ENCODE data around the gene KIF12. TPM values are rescaled to one million over a fixed set of nuclear protein-coding genes. Genes with fewer than 3 reads are reported as not detected.
A peak's percentile ranks its signal among the peaks of the same experiment; 100 is the strongest.

Gene KIF12
- total and polyA plus RNA-seq, 2 of the 13 experiments (the other 11 are each of a cell fraction or from before 2014, with no cell fraction given) = 1.8 to 12.5 TPM

GRCh38 chr9:114117996-114118830 is 19.1 kb upstream of the KIF12 start (continued):
- TF ChIP-seq NONO (IDR thresholded peaks at IDR 0.05) = no peak
- TF ChIP-seq NONO (CRISPR knock-in tag; conservative IDR thresholded peaks at IDR 0.05) = peak; percentile 84
- peak; percentile 96 for TF ChIP-seq NCOA2 (CRISPR knock-in tag; IDR thresholded peaks at IDR 0.05)
- no peak for TF ChIP-seq TRAFD1 (CRISPR knock-in tag; IDR thresholded peaks at IDR 0.05; ENCODE audit: borderline replicate concordance)
- peak; percentile 47; the same call in 1 of the 2 replicates for TF ChIP-seq ZNF224 (CRISPR knock-in tag; IDR thresholded peaks at IDR 0.05)
- no peak for TF ChIP-seq ZNF572 (CRISPR knock-in tag; IDR thresholded peaks at IDR 0.05)
- no peak for TF ChIP-seq TOPORS (CRISPR knock-in tag; IDR thresholded peaks at IDR 0.05)
- TF ChIP-seq PRPF4 (IDR thresholded peaks at IDR 0.05; ENCODE audit: low read depth, low read length, poor library complexity, severe bottlenecking) = no peak
- TF ChIP-seq, protein P1, sequence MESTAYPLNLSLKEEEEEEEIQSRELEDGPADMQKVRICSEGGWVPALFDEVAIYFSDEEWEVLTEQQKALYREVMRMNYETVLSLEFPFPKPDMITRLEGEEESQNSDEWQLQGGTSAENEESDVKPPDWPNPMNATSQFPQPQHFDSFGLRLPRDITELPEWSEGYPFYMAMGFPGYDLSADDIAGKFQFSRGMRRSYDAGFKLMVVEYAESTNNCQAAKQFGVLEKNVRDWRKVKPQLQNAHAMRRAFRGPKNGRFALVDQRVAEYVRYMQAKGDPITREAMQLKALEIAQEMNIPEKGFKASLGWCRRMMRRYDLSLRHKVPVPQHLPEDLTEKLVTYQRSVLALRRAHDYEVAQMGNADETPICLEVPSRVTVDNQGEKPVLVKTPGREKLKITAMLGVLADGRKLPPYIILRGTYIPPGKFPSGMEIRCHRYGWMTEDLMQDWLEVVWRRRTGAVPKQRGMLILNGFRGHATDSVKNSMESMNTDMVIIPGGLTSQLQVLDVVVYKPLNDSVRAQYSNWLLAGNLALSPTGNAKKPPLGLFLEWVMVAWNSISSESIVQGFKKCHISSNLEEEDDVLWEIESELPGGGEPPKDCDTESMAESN (CRISPR knock-in tag; conservative IDR thresholded peaks at IDR 0.05) = 0 out of 2 replicates have a peak, but pooled peaks have one; percentile 60
- TF ChIP-seq MZF1 (CRISPR knock-in tag; IDR thresholded peaks at IDR 0.05; ENCODE audit: borderline replicate concordance) = 0 out of 2 replicates have a peak, but pooled peaks have one; percentile 24
- TF ChIP-seq ZNF263 (CRISPR knock-in tag; IDR thresholded peaks at IDR 0.05) = no peak
- peak; percentile 82; the same call in 1 of the 2 replicates for TF ChIP-seq ZNF792 (CRISPR knock-in tag; IDR thresholded peaks at IDR 0.05)
- TF ChIP-seq, protein P2, sequence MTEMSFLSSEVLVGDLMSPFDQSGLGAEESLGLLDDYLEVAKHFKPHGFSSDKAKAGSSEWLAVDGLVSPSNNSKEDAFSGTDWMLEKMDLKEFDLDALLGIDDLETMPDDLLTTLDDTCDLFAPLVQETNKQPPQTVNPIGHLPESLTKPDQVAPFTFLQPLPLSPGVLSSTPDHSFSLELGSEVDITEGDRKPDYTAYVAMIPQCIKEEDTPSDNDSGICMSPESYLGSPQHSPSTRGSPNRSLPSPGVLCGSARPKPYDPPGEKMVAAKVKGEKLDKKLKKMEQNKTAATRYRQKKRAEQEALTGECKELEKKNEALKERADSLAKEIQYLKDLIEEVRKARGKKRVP (CRISPR knock-in tag; IDR thresholded peaks at IDR 0.05) = peak in 1 of 2 experiments; percentile 80; a peak in 2 of 4 replicates
- TF ChIP-seq CCDC6 (CRISPR knock-in tag; IDR thresholded peaks at IDR 0.05) = no peak
- no peak for TF ChIP-seq ZNF550 (CRISPR knock-in tag; IDR thresholded peaks at IDR 0.05; ENCODE audit: borderline replicate concordance)
- no peak for TF ChIP-seq ZNF766 (CRISPR knock-in tag; IDR thresholded peaks at IDR 0.05; ENCODE audit: borderline replicate concordance)
- no peak for TF ChIP-seq KLF12 (CRISPR knock-in tag; IDR thresholded peaks at IDR 0.05; ENCODE audit: borderline replicate concordance)
- peak; percentile 87 for TF ChIP-seq ISL2 (CRISPR knock-in tag; IDR thresholded peaks at IDR 0.05)
- TF ChIP-seq, protein P3, sequence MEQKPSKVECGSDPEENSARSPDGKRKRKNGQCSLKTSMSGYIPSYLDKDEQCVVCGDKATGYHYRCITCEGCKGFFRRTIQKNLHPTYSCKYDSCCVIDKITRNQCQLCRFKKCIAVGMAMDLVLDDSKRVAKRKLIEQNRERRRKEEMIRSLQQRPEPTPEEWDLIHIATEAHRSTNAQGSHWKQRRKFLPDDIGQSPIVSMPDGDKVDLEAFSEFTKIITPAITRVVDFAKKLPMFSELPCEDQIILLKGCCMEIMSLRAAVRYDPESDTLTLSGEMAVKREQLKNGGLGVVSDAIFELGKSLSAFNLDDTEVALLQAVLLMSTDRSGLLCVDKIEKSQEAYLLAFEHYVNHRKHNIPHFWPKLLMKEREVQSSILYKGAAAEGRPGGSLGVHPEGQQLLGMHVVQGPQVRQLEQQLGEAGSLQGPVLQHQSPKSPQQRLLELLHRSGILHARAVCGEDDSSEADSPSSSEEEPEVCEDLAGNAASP (CRISPR knock-in tag; IDR thresholded peaks at IDR 0.05; ENCODE audit: borderline replicate concordance) = peak; percentile 85; the same call in 1 of the 2 replicates
- peak; percentile 73; the same call in 1 of the 2 replicates for TF ChIP-seq TFDP1 (CRISPR knock-in tag; IDR thresholded peaks at IDR 0.05; ENCODE audit: borderline replicate concordance)
- peak; percentile 87 for TF ChIP-seq RARA (CRISPR knock-in tag; IDR thresholded peaks at IDR 0.05)
- TF ChIP-seq KLF11 (CRISPR knock-in tag; IDR thresholded peaks at IDR 0.05) = peak; percentile 29; the same call in 1 of the 2 replicates
- TF ChIP-seq FOXA3 (CRISPR knock-in tag; IDR thresholded peaks at IDR 0.05) = peak; percentile 99
